GM21447 (cell line): ENCODE results near the gene CDC42BPB.

Source experiments
- ATAC-seq: cut with Tn5 transposase; IDR thresholded peaks from one replicate; pipeline ENCODE4 v1.9.1; 2021; ENCODE audit not compliant: unreplicated experiment

The CDC42BPB gene

DNA sequence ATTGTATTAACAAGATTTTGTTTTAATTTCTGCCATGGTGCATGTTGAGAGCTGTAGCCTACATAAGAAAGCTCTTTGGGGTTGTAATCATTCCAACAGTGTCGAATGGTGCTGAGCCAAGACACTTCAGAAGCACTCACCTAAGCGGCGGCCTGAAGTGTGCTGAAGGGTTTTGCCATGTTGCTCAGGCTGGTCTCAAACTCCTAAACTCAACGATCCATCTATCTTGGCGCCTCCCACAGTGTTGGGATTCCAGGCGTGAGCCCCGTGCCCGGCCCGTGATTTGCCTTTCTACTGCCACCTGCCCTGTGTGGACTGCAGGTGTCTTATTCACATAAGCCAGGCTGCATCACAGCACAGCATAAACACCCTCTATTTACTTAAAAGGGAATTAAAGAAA lies 86.0 kb downstream of the CDC42BPB start:
- ATAC-seq, result no peak

DNA sequence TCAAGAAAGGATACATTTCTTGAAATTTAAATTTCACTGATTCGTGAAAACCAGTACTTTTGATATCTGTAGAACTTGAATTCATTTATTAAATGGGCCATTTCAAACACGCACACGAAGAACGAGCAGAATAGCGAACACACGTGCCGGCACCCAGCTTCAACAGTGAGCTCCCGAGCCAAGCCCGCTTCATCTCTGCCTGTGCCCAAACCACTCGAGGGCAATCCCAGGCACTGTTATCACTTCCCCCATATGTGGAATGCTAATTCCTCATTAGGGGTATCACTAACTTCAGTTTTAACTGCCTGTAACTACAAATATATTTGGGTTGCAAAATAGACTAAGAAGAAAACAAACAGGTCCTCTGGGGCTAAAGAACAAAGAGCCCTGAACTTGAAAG lies 86.9 kb downstream of the CDC42BPB start:
- ATAC-seq, result no peak

DNA sequence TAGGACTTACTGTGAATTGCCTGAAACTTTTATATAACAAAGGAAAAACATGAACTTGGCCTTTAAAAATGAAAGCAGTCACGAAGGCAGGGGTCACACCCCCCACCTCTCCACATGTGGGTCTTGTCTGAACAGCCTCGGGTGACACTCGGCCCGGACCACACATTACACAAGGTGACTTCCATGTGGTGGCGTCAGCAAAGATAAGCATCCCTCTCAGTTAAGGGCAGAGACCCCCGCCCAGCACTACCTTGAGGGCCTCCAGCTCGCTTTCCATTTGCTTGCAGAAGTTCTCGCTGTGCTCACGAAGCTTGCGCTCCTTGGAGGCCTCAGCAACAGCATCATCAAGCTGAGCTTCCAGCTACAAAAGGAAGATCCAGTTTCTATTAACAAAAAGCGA lies 87.4 kb downstream of the CDC42BPB start:
- no peak for ATAC-seq

DNA sequence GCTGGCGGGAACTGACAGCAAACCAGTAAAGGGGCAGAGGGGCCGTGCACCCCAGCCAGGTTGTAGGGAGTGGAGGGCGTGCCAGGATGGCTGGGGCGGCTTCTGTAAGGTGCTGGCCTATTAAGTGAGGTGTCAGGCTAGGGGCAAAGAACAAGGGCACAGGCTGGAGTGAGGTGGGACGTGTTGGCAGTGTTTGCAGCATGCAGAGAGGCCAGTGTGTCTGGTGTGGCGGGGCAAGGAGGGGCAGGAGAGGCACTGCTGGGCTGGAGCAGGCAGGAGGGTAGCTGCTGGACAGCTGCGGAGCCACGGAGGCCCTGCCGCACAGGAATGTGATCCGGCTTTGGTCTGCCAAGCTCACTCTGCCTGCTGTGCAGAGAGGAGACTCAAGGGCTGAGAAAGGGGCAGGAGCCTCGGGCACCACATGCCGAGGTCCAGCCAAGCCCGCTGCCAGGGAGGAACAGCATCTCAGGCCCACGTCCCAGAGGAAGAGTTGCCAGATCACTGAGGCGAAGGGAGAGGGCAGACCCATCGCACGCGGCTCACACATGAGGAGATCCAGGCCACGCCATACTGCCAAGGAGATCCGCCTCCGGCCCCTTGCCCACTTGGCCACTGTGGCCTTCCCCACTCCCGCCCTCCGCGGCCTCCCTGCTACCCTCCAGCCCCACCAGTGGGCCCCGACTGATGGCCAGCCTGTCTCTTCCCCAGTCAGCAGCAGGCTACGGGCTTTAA lies 88.1 kb downstream of the CDC42BPB start:
- no peak for ATAC-seq

DNA sequence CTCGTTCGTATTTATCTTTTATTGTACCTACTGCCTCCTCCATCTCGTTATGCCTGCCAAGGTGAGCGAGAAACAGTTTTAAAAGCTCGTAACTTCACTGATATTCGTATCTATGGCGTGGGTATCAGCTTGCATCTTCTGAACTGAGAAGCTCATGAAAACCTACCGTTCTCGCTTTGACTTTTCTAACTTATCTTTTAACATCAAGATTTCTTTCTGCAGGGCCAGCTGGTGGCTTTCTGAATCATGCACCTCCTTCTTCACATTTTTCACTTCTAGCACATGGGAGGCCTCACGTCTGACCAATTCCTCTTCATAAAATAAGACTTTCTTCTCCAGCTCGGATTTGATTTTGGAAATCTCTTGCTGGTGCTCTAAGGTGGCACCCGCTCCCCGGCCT lies 89.0 kb downstream of the CDC42BPB start:
- no peak for ATAC-seq

DNA sequence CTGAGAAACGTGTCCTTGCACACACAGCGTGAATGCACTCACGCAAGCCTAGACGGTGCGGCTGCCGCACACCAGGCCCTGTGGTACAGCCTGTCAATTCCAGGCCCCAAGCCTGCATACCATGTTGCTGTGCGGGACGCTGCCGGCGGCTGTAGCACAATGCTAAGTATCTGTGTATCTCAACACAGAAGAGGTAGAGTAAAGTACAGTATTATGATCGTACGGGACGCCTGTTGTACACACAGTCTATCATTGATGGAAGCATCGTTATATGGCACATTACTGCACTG lies 89.9 kb downstream of the CDC42BPB start:
- no peak for ATAC-seq

DNA sequence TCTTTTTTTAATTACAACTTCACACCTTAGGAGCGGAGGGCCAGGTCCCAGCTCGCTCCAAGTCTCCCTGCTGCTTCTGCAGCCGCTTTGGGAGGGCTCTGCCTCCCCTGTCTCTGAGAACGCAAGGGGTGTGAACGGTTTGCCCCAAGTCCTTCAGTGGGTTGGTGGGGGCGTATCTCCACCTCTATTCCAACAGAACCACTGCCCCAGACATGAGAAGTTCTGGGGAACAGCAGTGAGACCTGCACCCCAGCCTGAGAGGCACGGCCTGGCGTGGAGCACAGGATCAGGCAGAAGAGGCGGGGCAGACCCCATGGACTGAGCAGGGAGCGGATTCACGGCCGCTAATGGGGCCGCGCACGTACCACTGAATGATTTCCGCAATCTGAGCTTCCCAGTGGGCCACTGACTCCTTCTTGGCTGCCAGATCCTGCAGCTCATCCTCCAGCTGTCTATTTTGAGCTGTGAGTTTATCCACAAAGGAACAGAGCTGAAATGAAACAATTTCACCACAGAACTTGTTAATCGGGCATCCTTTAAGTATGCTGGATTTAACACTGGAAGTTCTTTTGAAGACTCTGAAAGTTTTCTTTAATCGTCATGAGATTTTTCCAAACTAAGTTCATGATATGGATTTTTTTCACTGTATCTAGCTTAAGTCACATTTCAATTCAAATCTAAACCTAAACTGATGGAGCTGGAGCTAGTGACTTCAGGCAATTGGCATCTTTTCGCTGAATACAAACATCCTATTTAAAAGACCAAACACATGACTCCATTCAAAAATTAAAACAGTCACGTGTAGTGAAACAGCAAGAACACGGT lies 90.5 kb downstream of the CDC42BPB start:
- ATAC-seq, result no peak

DNA sequence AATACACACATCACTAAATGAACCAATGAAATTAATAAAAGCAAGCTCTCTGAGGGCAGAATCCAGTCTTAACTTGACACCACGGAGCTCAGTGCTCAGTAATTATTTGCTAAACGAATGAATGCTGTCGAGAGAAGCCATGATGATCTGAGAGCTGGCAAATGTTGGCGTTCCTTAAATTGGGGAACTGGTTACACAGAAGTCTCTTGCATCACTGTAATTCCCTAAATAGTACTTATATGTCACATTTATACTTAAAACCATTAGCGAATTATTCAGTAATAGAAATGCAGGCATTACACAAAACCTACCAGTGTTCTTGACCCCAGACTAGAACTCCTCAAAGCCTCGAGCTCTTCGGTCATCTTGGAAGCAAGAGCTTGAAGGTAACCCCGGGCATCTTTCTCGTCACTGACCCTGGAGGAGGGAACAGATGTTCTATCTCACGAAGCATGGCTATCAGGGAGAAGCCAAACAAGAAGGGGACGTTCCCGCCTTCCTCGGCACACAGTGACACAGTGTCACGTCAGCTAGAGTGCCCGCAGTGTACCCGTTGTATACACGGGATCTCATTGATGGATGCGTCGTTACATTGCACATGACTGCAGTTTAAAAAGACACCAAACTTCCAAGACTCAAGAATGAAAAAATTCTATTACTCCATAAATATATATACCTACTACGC lies 91.2 kb downstream of the CDC42BPB start:
- no peak for ATAC-seq

DNA sequence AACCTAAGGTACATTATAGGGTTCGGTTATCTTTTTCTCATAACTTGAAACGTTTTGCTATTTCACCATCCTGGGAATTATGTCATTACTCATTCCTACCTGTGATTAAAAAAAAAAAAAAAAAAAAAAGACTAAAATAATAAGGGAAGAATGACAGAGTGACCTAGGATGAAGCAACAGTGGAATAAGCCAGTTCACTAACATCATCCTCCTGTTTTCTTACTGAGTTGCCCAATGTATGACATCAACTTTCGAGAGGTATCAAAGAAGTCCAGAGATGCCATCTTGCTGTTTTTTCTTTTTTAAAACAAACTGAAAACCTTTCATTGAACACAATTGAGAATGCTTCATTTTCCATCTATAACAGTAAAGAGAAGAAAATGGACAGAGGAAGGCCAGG lies 92.1 kb downstream of the CDC42BPB start:
- ATAC-seq, result no peak

DNA sequence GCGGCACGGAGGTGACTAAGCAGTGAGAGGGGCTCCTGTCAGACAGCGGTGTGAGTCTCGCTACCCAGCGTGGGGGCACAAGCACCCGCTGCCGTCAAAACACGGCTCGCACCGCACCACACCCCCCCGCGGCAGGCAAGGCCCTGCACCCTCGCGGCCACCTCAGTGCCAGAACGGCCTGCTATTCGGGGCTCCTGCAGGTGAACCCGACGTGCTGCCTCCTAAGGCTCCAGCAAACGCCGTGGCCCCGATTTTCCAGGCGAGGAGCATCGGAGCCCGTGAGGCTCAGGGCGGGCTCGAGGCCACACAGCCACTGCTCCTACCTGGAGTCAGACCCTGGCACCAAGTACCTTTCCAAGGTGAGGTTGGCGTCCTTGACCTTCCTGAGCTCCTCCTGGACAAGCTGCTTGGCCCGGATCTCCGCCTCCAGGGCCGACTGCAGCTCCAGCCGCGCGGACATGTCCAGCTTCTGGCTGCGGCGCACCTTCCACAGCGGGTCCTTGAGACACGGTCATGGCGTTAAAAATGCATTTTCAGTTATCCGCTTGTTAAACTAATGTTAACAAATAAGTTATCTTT lies 93.1 kb downstream of the CDC42BPB start:
- ATAC-seq, result no peak

DNA sequence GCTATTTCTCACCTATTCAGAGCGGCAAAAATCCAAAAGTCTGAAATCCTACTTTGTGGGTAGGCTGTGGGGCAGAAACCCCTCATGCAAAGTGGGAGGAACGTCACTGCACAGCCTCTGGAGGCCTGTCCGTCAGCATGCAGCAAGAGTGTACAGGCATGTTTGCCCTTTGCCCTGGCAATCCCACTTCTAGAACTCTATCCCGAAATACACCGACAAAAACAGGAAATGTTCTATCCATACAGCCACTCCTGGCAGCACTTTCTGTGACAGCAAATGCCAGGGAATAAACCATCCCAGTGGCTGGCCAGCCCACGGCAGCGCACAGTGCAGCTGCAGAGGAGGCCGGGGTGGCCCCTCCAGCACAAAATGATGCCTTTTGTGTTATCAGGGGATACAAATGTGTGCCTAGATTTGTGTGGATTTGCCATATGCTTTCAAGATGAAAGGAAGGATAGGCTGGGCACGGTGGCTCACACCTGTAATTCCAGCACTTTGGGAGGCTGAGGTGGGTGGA lies 95.2 kb downstream of the CDC42BPB start:
- no peak for ATAC-seq

DNA sequence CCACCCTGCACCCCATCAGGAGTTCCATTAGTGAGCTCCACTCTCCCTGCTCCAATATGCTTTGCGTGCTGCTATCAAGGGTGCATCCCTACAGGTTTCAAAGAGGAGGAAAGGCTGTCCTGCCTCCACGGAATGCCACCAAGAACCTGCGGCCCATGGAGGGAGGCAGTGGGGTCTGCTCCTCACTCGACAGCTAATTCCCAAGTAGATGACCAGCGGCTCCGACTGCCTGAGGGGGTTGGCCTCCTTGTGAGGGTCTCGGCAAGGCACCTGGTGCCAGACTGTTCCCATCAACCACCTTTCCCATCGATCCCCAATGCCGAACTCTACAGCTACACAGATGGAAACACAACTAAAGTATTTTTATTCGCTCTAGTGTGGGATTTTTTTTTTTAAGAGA lies 98.9 kb downstream of the CDC42BPB start:
- ATAC-seq, result no peak

DNA sequence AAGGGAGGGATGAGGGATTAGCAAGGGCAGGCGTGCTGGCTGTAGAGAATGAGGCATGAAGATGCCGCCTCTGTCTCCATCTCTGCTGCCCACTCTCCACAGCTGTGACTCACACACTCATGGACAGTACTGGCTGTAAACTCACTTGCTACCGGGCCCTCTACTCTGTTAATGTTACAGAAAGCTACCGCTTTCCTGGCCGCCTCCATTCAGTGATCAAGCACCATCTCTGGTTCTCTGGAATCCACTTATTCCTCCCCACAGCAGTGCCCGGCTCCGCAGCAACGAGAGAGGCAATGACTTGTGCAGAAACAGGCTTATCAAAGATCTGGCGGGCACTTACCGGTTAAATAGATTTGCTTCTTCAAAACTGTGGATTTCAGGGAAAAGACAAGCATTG lies 100.1 kb downstream of the CDC42BPB start:
- no peak for ATAC-seq

DNA sequence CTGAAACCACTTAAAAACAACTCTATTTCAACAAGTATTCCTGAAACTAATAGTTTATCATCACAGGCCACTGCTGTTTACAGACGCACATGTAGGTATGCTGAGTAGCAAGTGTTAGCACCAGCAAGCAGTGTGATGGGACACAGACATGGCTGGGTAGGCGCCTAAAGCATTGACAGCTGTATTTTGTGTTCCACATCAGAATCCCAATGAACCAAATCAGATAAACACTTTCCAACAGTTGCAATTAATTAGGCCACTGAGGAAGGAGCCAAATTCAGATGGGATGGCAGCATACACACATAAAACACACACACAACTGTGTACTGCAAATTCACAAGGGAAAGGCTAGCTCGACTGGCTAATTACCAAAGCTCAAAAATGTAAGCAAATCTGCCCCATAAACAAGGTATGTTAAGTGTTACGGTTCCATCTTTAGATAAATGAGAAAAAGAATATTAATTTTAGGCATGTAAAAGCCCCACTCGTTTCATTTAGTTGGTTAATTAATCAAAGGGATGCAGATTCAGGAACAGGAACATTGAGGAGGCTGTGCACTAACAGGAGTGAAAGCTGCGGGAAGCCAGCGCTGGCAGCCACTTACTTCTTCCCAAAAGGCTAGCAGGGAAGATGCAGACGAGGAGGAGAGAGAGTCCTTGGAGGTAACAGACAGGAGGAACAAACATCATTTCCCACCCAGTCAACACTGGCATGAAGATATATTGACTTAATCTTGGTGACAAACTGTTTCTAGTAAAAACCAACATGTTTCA lies 101.5 kb downstream of the CDC42BPB start:
- no peak for ATAC-seq

DNA sequence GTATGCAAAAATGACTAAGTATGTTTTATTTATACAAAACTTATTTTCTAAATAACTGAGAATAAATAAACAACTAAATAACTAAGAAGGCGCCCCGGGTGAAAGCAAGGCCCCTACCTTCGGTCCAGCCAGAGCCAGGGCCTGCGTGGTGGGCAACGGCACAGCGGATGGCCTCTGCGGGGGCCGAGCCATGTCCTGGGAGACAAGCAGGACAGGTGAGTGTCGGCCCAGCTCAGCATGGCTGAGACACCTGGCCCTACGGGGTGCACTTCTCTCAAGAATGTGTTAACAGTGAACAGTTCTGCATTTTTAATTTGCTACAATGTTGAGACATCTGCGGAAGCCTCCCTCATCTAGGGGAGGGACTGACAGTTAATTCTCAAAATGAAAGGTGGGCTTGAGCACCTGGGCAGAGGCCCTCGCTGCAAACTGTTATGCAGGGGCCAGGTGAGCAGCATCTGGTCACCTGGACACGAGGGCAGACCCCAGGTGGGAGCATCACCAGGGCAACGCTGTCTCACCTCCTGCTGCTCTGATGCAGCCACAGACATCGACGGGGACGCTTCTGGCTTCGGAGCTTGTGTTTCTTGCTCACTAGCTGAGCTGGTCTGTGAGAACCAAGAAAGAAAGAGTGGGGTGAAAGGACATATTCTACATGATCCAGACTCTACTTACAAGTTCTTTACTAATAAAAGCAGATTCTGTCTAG lies 103.1 kb downstream of the CDC42BPB start:
- no peak for ATAC-seq

DNA sequence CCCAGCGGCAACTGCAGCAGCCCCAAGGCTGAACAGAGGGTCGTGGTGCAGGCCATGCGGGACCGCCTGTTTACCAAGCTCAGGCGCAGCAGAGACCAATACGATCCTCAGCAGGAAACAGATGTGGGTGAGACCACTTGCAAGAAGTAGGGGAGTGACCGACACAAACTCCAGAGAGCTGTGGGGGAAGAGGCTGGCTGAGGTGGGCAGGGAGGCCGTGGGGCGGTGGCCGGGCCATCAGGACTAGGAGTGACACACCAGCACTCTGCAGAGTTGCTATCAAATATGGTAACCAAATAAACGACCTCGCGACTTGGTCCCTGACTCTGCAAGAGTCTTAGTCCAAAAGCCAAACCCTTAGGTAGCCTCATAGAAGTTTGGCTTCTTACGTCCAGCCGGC lies 104.2 kb downstream of the CDC42BPB start:
- ATAC-seq, result no peak

DNA sequence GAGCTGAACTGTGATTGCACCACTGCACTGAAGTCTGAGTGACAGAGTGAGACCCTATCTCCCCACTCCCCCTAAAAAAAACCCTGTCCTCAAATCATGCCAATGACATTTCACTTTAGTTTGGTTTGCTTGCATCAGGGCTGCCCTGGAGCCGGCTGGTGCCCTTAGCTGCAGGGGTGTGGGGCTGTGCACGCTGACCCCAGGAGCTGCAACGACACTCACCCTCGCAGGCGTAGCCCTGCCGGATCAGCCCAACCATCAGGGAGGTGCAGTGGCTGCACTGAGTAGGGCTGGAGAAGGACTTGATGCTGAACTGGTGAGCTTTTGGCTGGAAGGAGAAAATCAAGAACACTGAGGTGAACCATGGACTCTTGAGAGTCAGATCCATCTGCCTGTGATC lies 105.1 kb downstream of the CDC42BPB start:
- ATAC-seq, result no peak

DNA sequence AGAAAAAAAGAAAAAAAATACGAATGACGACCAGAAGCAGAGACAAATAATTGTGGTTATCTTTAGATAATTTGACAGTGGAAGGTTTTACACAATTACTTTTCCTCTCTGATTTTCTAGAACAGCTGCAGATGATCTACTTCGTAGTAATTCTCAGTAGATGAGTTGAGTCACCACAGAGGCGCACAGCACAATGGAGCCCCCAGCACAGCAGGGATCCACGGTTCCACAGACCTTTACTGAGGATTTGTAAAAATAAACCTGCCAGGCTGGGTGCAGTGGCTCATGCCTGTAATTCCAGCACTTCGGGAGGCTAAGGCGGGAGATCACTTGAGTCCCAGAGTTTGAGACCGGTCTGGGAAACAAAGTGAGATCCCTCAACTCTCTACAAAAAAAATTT lies 105.5 kb downstream of the CDC42BPB start:
- ATAC-seq, result no peak

DNA sequence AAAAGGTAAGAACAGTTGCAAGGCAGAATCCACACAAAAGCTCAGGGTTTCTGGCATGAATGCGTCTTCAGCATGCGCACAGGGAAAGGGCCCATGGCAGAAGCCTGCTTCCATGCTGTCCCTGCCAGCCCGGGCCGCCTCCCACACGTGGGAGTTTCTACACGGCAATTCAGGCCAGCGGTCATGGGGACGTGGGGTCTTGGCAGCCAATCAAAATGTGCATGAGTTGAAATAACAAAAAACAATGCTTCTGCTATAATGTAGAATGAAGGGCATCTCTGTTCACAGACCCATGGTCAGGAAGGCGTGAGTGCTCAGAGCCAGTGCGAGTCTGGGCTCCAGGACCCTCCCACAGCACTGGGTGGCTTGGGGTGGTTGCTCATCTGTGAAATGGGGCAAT lies 106.3 kb downstream of the CDC42BPB start:
- ATAC-seq, result no peak

DNA sequence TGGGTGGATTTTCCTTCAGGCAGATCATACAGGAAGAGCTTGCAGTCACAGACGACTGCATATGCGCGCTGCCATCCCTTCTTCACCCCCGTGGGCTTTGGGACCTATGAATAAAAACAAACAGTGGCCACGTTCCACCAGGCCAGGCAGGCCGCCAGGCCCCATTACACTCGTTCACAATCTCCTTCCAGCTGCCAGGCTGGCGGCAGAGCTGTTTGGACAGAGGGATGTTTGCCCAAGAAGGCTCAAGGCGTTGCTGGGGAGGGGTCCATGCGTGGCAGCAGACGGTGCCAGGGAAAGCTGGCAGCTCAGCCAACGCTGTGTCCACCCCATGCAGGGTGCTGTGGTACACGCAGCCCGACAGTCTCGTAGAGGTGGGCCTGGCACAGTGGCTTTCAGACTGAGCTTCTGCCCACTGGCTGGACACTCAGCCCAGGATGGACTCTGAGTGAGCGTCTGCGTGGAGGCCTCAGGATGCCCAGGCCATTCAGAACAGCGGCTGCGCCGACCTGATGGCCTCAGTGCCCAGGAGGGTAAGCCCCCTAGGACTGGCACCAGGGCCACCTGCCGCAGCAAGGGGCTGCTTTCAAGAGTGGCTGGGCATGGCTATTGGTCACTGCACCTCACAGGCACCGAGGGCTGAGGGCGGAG lies 107.4 kb downstream of the CDC42BPB start:
- no peak for ATAC-seq
